Lung (tissue), 16 donors: ENCODE data around the gene COG7. TPM values are rescaled to one million over a fixed set of nuclear protein-coding genes. Genes with fewer than 3 reads are reported as not detected.

ENCODE experiments used
- ATAC-seq: fragments of 200-7000 bp; cut with Tn5 transposase; one replicate; pipeline ENCODE4 v1.9.1; 2020; ENCODE audit warnings: moderate number of reproducible peaks; ENCODE audit not compliant: insufficient read depth, low FRiP score
- DNase-seq, 3 donors: peaks; one replicate each; pipeline ENCODE4 v3.0.0-alpha.2; 2013 to 2017
- H3K27ac ChIP-seq, 2 donors: one replicate each; pipeline ENCODE4 v1.5.1; 2013; ENCODE audit warnings: mild to moderate bottlenecking in 2 of 2, moderate library complexity in 2 of 2, control low read depth in 1 of 2, inconsistent platforms in 1 of 2, low read depth in 1 of 2, low read length in 1 of 2
- H3K27me3 ChIP-seq, 3 donors: one replicate each; pipeline ENCODE4 v1.5.1; 2013; ENCODE audit warnings: low read length in 2 of 3; ENCODE audit not compliant: control insufficient read depth in 3 of 3, insufficient read depth in 3 of 3
- H3K36me3 ChIP-seq, 4 donors: one replicate each; pipeline ENCODE4 v1.5.1; 2013; ENCODE audit warnings: low read length in 4 of 4, mild to moderate bottlenecking in 1 of 4, moderate library complexity in 1 of 4; ENCODE audit not compliant: control insufficient read depth in 4 of 4, insufficient read depth in 4 of 4
- H3K4me1 ChIP-seq, 5 donors: one replicate each; pipeline ENCODE4 v1.5.1; 2013; ENCODE audit warnings: low read length in 5 of 5, mild to moderate bottlenecking in 2 of 5, moderate library complexity in 1 of 5; ENCODE audit not compliant: control insufficient read depth in 5 of 5, insufficient read depth in 5 of 5
- H3K4me3 ChIP-seq: one replicate; pipeline ENCODE4 v1.5.1; 2013; ENCODE audit warnings: mild to moderate bottlenecking, control low read depth, moderate library complexity
- H3K9ac ChIP-seq, 2 donors: one replicate each; pipeline ENCODE4 v1.5.1; 2013; ENCODE audit warnings: low read length in 2 of 2, control low read depth in 1 of 2; ENCODE audit not compliant: insufficient read depth in 1 of 2
- H3K9me3 ChIP-seq, 4 donors: one replicate each; pipeline ENCODE4 v1.5.1; 2013; ENCODE audit warnings: low read length in 3 of 4, mild to moderate bottlenecking in 1 of 4, moderate library complexity in 1 of 4; ENCODE audit not compliant: control insufficient read depth in 4 of 4, insufficient read depth in 3 of 4
- CTCF ChIP-seq: IDR thresholded peaks from 2 replicates; pipeline ENCODE4 v1.5.1; 2012; ENCODE audit warnings: mild to moderate bottlenecking; ENCODE audit errors: control extremely low read depth, extremely low read depth
- WGBS, 2 donors: extraction: QIAGEN DNeasy Blood & Tissue Kit; methylation state at CpG; one replicate each; pipeline ENCODE4 v1.1.7; 2013; 5-methylcytosine and 5-hydroxymethylcytosine counted together
- long read RNA-seq, 5 donors: transcript quantifications; one replicate each; lab custom pipeline, GENCODE V29; 2026
- polyA plus RNA-seq, 2 donors: library from polyadenylated mRNA; stranded (reverse); fragments of 200-250 nt; gene quantifications; one replicate each; pipeline ENCODE4 v1.2.1, GENCODE V29; 2013
- total RNA-seq, 2 donors: library from RNA; depleted of rRNA in 1 of 2; stranded (reverse); fragments of >200 nt in 1 of 2; gene quantifications; one replicate each; pipeline ENCODE4 v1.2.1, GENCODE V29; 2014 to 2021
- donor health status: control.
- donor health status: control.
- donor health status: Bipolar disorder and iron deficiency.
- donor health status: healthy.
- donor health status: DM: yes; HTN: yes; CAD: no.

COG7 gene
- 10 to 100 TPM; 24.1 to 34.0 TPM for total RNA-seq
- 10 to 100 TPM; 14.9 to 16.0 TPM for polyA plus RNA-seq
- long read RNA-seq, donor 1, partial matches to known transcripts = 0 of 4 reads
- long read RNA-seq, donor 1, other reads (novel, unspliced or antisense) = 0 of 4 reads
- long read RNA-seq, donor 2 = 0 reads
- long read RNA-seq, donor 3 = 0 reads
- long read RNA-seq, donor 4 = 0 reads
- long read RNA-seq, donor 5, transcript COG7-201 (17 exons, 2,926 nt) = major isoform, 5 of 5 reads
- long read RNA-seq, donor 5, partial matches to known transcripts = 0 of 5 reads
- long read RNA-seq, donor 5, other reads (novel, unspliced or antisense) = 0 of 5 reads

- peak within 1 kb of the TSS; percentile 64 to 79 for H3K27ac ChIP-seq
- DNase-seq (peak; percentile 91 to 94 (median 92)), ATAC-seq (peak; percentile 91)
- peaks cover 0 to 4% (median 3%) of the 10 kb centered on the region in 5 donors for H3K4me1 ChIP-seq
- H3K4me3 ChIP-seq = peak within 1 kb of the TSS; percentile 87
- no peaks in the 10 kb centered on the region for H3K27me3 ChIP-seq
- 0% methylated on average over 57 of the region's 57 CpGs for WGBS, 2 donors
- no peak for TF ChIP-seq CTCF
- H3K36me3 ChIP-seq = peaks cover 0 to 7% (median 1%) of the 10 kb centered on the region in 4 donors
- no peaks in the 10 kb centered on the region for H3K9me3 ChIP-seq
- peak within 1 kb of the TSS; percentile 41 to 79 for H3K9ac ChIP-seq
Observed at GRCh38 chr16:23452572-23453337, at the start of gene COG7. TSS of gene COG7 (minus strand) at chr16:23453189. CDS start at chr16:23452994, 195 bp downstream.

GRCh38 chr16:23502466-23502865, 49.5 kb upstream of the COG7 start:
- Histone ChIP-seq H3K36me3 (peaks cover 0 to 3% (median 0%) of the 10 kb centered on the region in 4 donors), H3K9me3 (no peaks in the 10 kb centered on the region), H3K9ac (no peak overlapping the region), H3K27ac (no peak overlapping the region), H3K27me3 (no peaks in the 10 kb centered on the region), H3K4me3 (no peak overlapping the region), H3K4me1 (peaks cover 5 to 32% (median 10%) of the 10 kb centered on the region in 5 donors)
- DNase-seq (no peak), ATAC-seq (no peak)
- 39 to 48% methylated on average over 2 of the region's 2 CpGs for WGBS, 2 donors
- no peak for TF ChIP-seq CTCF

- Histone ChIP-seq H3K9ac (peak overlapping the region in 1 of 2 donors; percentile 7), H3K27ac (no peak overlapping the region), H3K4me1 (peaks cover 5 to 35% (median 13%) of the 10 kb centered on the region in 5 donors), H3K9me3 (no peaks in the 10 kb centered on the region), H3K4me3 (no peak overlapping the region), H3K27me3 (no peaks in the 10 kb centered on the region), H3K36me3 (peaks cover 0 to 2% (median under 1%) of the 10 kb centered on the region in 4 donors)
- no peak for ATAC-seq
- no peak for TF ChIP-seq CTCF
- no peak for DNase-seq
- 78 to 82% methylated on average over 5 of the region's 5 CpGs for WGBS, 2 donors
Observed at GRCh38 chr16:23501291-23501690, 48.3 kb upstream of the COG7 start.
